Spleen (tissue), 11 donors: Measurements from ENCODE around the gene OPCML. TPM values are rescaled to one million over a fixed set of nuclear protein-coding genes. Genes with fewer than 3 reads are reported as not detected.

Experiments
- DNase-seq: peaks from one replicate; pipeline ENCODE4 v3.0.0-alpha.2; 2020
- H3K27ac ChIP-seq, 8 donors: fragments of 200-600 bp; sonication (generic) in 7 of 8; 1 replicate in 4 of 8; 2 replicates in 4 of 8; pipeline versions ENCODE4 v1.5.0 to v1.8.0; 2016 to 2021; ENCODE audit warnings: inconsistent platforms in 4 of 8, mild to moderate bottlenecking in 4 of 8, moderate library complexity in 1 of 8
- H3K27me3 ChIP-seq, 7 donors: fragments of 200-600 bp; sonication (generic) in 6 of 7; replicated peaks in 1 of 7; 1 replicate in 4 of 7; 2 replicates in 3 of 7; pipeline versions ENCODE4 v1.5.0 to v1.8.0; 2016 to 2021; ENCODE audit warnings: inconsistent platforms in 3 of 7, mild to moderate bottlenecking in 1 of 7
- H3K36me3 ChIP-seq, 6 donors: fragments of 200-600 bp; sonication (generic) in 5 of 6; 1 replicate in 4 of 6; 2 replicates in 2 of 6; pipeline versions ENCODE4 v1.5.0 to v1.8.0; 2016 to 2021; ENCODE audit warnings: inconsistent platforms in 2 of 6
- H3K4me1 ChIP-seq, 6 donors: fragments of 200-600 bp; sonication (generic) in 5 of 6; 1 replicate in 3 of 6; 2 replicates in 3 of 6; pipeline versions ENCODE4 v1.5.0 to v1.8.0; 2016 to 2021; ENCODE audit warnings: inconsistent platforms in 3 of 6
- H3K4me3 ChIP-seq, 8 donors: fragments of 200-600 bp; sonication (generic) in 7 of 8; 1 replicate in 4 of 8; 2 replicates in 4 of 8; pipeline versions ENCODE4 v1.5.0 to v1.8.0; 2016 to 2021; ENCODE audit warnings: inconsistent platforms in 4 of 8, mild to moderate bottlenecking in 4 of 8, moderate library complexity in 2 of 8
- H3K9me3 ChIP-seq, 8 donors: fragments of 200-600 bp; sonication (generic) in 7 of 8; 1 replicate in 4 of 8; 2 replicates in 4 of 8; pipeline versions ENCODE4 v1.5.0 to v1.8.0; 2016 to 2021; ENCODE audit warnings: inconsistent platforms in 4 of 8
- CTCF ChIP-seq, 11 experiments: fragments of 200-600 bp in 7 of 11; fragments of 450-650 bp in 4 of 11; sonication (generic) in 4 of 11; IDR thresholded peaks in 8 of 11; conservative IDR thresholded peaks in 3 of 11; 1 replicate in 7 of 11; 2 replicates in 4 of 11; pipeline versions ENCODE4 v1.4.0 to v1.8.0; 2016 to 2021; ENCODE audit warnings: antibody characterized with exemption in 11 of 11, inconsistent platforms in 4 of 11, mild to moderate bottlenecking in 1 of 11
- POLR2A ChIP-seq, 3 donors: fragments of 450-650 bp; IDR thresholded peaks; one replicate each; pipeline ENCODE4 v1.5.1; 2017; ENCODE audit warnings: antibody characterized with exemption in 3 of 3, mild to moderate bottlenecking in 1 of 3
- POLR2AphosphoS5 ChIP-seq, 3 donors: sonication (generic); formaldehyde crosslinking; IDR thresholded peaks; one replicate each; pipeline ENCODE4 v1.5.1; 2017; ENCODE audit warnings: antibody characterized with exemption in 3 of 3
- WGBS, 5 donors: extraction: QIAGEN DNeasy Blood & Tissue Kit in 3 of 5; methylation state at CpG; one replicate each; pipeline versions ENCODE4 v1.1.5 to v1.1.7; 2013 to 2018; 5-methylcytosine and 5-hydroxymethylcytosine counted together
- intact Hi-C: fragments of 100-400 bp; cut with DNase I; formaldehyde crosslinking; loops from one replicate; pipeline ENCODE4 v1.15.0; 2023; ENCODE audit warnings: low total_unique reads
- polyA plus RNA-seq, 3 donors: library from polyadenylated mRNA; stranded (reverse); fragments of 200-250 nt; gene quantifications; one replicate each; pipeline ENCODE4 v1.2.1, GENCODE V29; 2013
- total RNA-seq, 7 donors: library from RNA; depleted of rRNA in 3 of 7; stranded (reverse); fragments of >200 nt in 3 of 7; fragmentation: NEBNext Ultra II Directional in 4 of 7; extraction: Animal tissue kit (Norgen Biotek cat#: 25700) in 4 of 7; gene quantifications; one replicate each; pipeline versions ENCODE4 v1.1.0 to v1.2.1, GENCODE V29; 2016 to 2021
- donor health status: healthy with polysubstance abuse.
- donor health status: DM: no; HTN: no; CAD: no; lungs with moderate emphysema.
- donor health status: DM: no; HTN: no; CAD: no.
- donor health status: Bipolar disorder and iron deficiency.
- donor health status: healthy.
- donor health status: DM: no; HTN: no; CAD: no.
- donor health status: DM: yes; HTN: yes; CAD: no.

OPCML gene
- total and polyA plus RNA-seq, 10 donors = 0.09 to 10.7 (median 3.1) TPM

- no peak overlapping the region for H3K27ac ChIP-seq
- 78 to 86% (median 80%) methylated on average over 6 of the region's 6 CpGs for WGBS, 5 donors
- TF ChIP-seq POLR2AphosphoS5 (IDR thresholded peaks at IDR 0.05) = no peak
- TF ChIP-seq POLR2A (IDR thresholded peaks at IDR 0.05) = no peak
- TF ChIP-seq CTCF (IDR thresholded peaks at IDR 0.05 in 8 of 11, conservative IDR thresholded peaks at IDR 0.05 in 3 of 11) = no peak
- no peaks in the 10 kb centered on the region for H3K27me3 ChIP-seq
- no peak overlapping the region for H3K4me3 ChIP-seq
- H3K9me3 ChIP-seq = peaks cover 0 to 10% (median 0%) of the 10 kb centered on the region in 8 donors
- H3K36me3 ChIP-seq = no peaks in the 10 kb centered on the region
- DNase-seq = no peak
- intact Hi-C loops = no loop called here
- H3K4me1 ChIP-seq = no peaks in the 10 kb centered on the region
Observed at GRCh38 chr11:132859306-132859705, 673.0 kb downstream of the OPCML start.

DNA sequence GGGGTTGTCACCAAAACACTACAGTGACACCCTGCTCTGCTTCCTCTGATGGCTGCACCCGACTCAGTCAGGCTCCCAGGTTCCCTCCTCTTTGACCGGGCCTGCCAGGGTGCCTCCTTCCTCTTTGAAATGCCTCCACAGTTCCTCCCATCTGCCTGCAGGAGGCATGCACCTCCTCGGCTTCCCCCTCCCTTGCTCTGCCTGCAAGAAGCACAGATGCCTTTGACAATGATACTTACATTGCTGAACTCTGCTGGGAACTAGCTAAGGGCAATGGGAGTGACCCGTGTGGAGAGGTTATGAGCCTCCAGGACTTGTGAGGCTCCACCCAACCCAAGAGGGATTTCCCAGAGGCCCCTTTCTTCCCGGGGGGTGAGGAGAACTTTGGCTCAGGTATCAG is 674.1 kb downstream of the OPCML start:
- no peak for DNase-seq
- Histone ChIP-seq H3K27me3 (no peaks in the 10 kb centered on the region), H3K9me3 (peaks cover 0 to 10% (median 0%) of the 10 kb centered on the region in 8 donors), H3K27ac (no peak overlapping the region), H3K4me1 (no peaks in the 10 kb centered on the region), H3K36me3 (no peaks in the 10 kb centered on the region), H3K4me3 (no peak overlapping the region)
- TF ChIP-seq POLR2AphosphoS5 (IDR thresholded peaks at IDR 0.05) = no peak
- TF ChIP-seq POLR2A (IDR thresholded peaks at IDR 0.05) = no peak
- no peak for TF ChIP-seq CTCF (IDR thresholded peaks at IDR 0.05 in 8 of 11, conservative IDR thresholded peaks at IDR 0.05 in 3 of 11)
- 9 to 26% (median 13%) methylated on average over 4 to 5 of the region's 5 CpGs for WGBS, 5 donors
- intact Hi-C loops = no loop called here

DNA sequence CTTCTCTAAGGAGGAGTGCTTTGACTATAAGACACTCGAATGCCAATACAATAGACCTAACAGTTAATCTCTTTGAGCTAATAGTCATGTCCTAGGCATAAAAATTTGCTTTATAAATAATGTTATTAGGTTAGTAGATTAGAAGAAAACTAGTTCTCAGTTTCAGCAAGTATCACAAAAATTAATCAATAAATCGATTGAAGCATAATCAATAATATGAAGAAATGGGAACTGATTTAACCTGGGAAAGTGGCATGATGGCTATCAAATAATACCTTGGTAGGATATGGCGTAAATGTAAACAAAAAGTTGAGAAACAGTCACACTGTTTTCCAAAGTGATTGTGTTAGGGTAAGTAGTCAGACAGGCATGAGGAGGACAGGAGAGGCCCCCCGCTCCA is 676.3 kb downstream of the OPCML start:
- Histone ChIP-seq H3K4me1 (no peaks in the 10 kb centered on the region), H3K27ac (no peak overlapping the region), H3K9me3 (peaks cover 0 to 10% (median 0%) of the 10 kb centered on the region in 8 donors), H3K27me3 (no peaks in the 10 kb centered on the region), H3K36me3 (no peaks in the 10 kb centered on the region), H3K4me3 (no peak overlapping the region)
- intact Hi-C loops = no loop called here
- TF ChIP-seq POLR2A (IDR thresholded peaks at IDR 0.05) (no peak), CTCF (IDR thresholded peaks at IDR 0.05 in 8 of 11, conservative IDR thresholded peaks at IDR 0.05 in 3 of 11) (no peak), POLR2AphosphoS5 (IDR thresholded peaks at IDR 0.05) (no peak)
- DNase-seq = no peak
- WGBS, 5 donors = 75 to 94% (median 92%) methylated on average over 4 of the region's 4 CpGs

- WGBS, 5 donors = 85 to 94% (median 93%) methylated on average over 3 of the region's 3 CpGs
- TF ChIP-seq POLR2AphosphoS5 (IDR thresholded peaks at IDR 0.05) (no peak), POLR2A (IDR thresholded peaks at IDR 0.05) (no peak), CTCF (IDR thresholded peaks at IDR 0.05 in 8 of 11, conservative IDR thresholded peaks at IDR 0.05 in 3 of 11) (no peak)
- H3K4me3 ChIP-seq = no peak overlapping the region
- no peak overlapping the region for H3K27ac ChIP-seq
- no peak for DNase-seq
- H3K4me1 ChIP-seq = no peaks in the 10 kb centered on the region
- H3K9me3 ChIP-seq = peaks cover 0 to 10% (median 0%) of the 10 kb centered on the region in 8 donors
- intact Hi-C loops = no loop called here
- H3K27me3 ChIP-seq = no peaks in the 10 kb centered on the region
- H3K36me3 ChIP-seq = no peaks in the 10 kb centered on the region
Observed at GRCh38 chr11:132855516-132855915, 676.8 kb downstream of the OPCML start.
